Parathyroid adenoma (tissue), 2 donors: ENCODE results near the gene DROSHA.
"Not testable (repeated sequence)": the region's sequence is repeated elsewhere in the genome, so short reads cannot be mapped to it uniquely, and the experiment has no call there.

Experiments
- H2AFZ ChIP-seq: fragments of 300-600 bp; sonication (generic); one replicate; pipeline ENCODE4 v1.7.0; 2017; ENCODE audit warnings: antibody characterized with exemption, mild to moderate bottlenecking
- H3K27ac ChIP-seq: fragments of 300-600 bp; sonication (generic); one replicate; pipeline ENCODE4 v1.7.0; 2017
- H3K27me3 ChIP-seq: fragments of 300-600 bp; sonication (generic); one replicate; pipeline ENCODE4 v1.7.0; 2017; ENCODE audit warnings: low read length; ENCODE audit not compliant: control insufficient read depth, insufficient read depth
- H3K36me3 ChIP-seq: fragments of 300-600 bp; sonication (generic); one replicate; pipeline ENCODE4 v1.7.0; 2017; ENCODE audit warnings: low read length; ENCODE audit not compliant: control insufficient read depth, insufficient read depth
- H3K4me1 ChIP-seq: fragments of 300-600 bp; sonication (generic); one replicate; pipeline ENCODE4 v1.7.0; 2017; ENCODE audit warnings: control low read depth
- H3K4me2 ChIP-seq: fragments of 300-600 bp; sonication (generic); one replicate; pipeline ENCODE4 v1.7.0; 2017; ENCODE audit warnings: low read length
- H3K4me3 ChIP-seq: fragments of 300-600 bp; sonication (generic); one replicate; pipeline ENCODE4 v1.7.0; 2017; ENCODE audit warnings: low read depth, low read length
- H3K79me2 ChIP-seq: fragments of 300-600 bp; sonication (generic); one replicate; pipeline ENCODE4 v1.7.0; 2017; ENCODE audit warnings: control low read depth
- H3K9ac ChIP-seq: fragments of 300-600 bp; sonication (generic); one replicate; pipeline ENCODE4 v1.7.0; 2017; ENCODE audit warnings: mild to moderate bottlenecking
- H3K9me3 ChIP-seq: fragments of 300-600 bp; sonication (generic); one replicate; pipeline ENCODE4 v1.7.0; 2017; ENCODE audit warnings: low read length; ENCODE audit not compliant: control insufficient read depth
- TF ChIP-seq, protein P1 (sequence below): fragments of 300-600 bp; sonication (generic); IDR thresholded peaks from one replicate; pipeline ENCODE4 v1.7.0; 2017; ENCODE audit warnings: antibody characterized with exemption, mild to moderate bottlenecking
- donor health status: primary hyperparathyroidism.

The DROSHA gene

DNA sequence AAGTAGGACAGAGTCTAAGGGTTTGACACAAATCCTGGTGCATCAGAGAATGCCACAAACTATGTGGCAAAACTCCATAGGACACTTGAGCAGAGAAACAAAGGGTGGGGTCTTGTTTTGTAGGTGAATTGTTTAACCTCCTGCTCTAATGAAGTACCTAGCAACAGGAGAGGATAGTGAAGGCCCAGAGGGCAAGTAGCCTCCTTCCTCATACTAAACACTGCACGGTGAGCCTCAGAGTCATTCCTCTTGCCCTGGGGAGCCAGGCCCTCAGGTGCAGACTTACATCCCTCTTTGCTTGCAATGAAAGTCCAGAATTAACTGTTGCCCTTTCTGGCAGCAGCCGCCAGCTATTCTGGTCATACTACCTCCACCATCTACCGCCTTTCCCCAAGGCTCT lies 166.1 kb downstream of the DROSHA start:
- Histone ChIP-seq H3K36me3 (peaks cover 2% of the 10 kb centered on the region), H3K4me3 (no peak overlapping the region), H3K4me2 (no peak overlapping the region), H3K27ac (no peak overlapping the region), H3K4me1 (no peaks in the 10 kb centered on the region), H2AFZ (no peak overlapping the region), H3K9ac (no peak overlapping the region), H3K27me3 (no peaks in the 10 kb centered on the region), H3K79me2 (no peaks in the 10 kb centered on the region), H3K9me3 (no peaks in the 10 kb centered on the region)
- TF ChIP-seq, protein P1, sequence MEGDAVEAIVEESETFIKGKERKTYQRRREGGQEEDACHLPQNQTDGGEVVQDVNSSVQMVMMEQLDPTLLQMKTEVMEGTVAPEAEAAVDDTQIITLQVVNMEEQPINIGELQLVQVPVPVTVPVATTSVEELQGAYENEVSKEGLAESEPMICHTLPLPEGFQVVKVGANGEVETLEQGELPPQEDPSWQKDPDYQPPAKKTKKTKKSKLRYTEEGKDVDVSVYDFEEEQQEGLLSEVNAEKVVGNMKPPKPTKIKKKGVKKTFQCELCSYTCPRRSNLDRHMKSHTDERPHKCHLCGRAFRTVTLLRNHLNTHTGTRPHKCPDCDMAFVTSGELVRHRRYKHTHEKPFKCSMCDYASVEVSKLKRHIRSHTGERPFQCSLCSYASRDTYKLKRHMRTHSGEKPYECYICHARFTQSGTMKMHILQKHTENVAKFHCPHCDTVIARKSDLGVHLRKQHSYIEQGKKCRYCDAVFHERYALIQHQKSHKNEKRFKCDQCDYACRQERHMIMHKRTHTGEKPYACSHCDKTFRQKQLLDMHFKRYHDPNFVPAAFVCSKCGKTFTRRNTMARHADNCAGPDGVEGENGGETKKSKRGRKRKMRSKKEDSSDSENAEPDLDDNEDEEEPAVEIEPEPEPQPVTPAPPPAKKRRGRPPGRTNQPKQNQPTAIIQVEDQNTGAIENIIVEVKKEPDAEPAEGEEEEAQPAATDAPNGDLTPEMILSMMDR = no peak

DNA sequence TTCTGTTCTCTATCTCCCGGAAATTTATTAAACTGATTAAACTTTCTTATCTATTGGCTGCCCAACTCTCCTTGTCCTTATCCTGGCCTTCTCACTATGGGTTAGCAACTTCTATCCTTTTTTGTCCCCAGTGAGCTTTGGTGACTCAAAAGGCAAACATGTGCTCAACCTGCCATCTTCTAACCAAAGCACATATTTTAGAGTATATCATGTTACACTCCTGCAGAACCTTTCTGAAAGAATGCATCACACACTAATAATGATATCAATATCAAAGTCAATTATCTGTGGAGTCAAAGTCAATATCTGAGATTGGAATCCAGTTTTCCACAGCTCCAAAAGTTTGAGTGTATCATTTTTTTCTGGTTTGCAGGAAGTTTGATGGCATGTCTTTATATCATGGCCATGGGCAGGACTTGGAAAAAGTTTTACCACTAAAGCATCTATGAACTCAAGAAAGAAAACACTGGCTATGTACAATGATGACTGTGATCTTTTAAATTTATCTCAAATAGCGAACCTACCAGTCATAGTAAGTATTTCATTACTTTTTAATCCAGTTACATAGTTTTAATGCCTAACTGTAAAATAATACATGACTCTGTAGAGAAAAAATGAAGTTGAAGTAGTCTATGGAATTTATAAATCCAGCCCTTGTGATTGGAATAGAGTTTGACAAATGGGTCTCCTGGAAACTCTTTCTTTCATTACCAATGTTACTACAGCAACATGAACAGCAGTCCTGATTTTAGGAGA lies 166.8 kb downstream of the DROSHA start:
- Histone ChIP-seq H3K9me3 (no peaks in the 10 kb centered on the region), H3K27me3 (no peaks in the 10 kb centered on the region), H3K27ac (no peak overlapping the region), H3K9ac (no peak overlapping the region), H3K4me1 (no peaks in the 10 kb centered on the region), H3K36me3 (peaks cover 2% of the 10 kb centered on the region), H3K4me2 (no peak overlapping the region), H2AFZ (no peak overlapping the region), H3K4me3 (no peak overlapping the region), H3K79me2 (no peaks in the 10 kb centered on the region)
- TF ChIP-seq, protein P1 = no peak

DNA sequence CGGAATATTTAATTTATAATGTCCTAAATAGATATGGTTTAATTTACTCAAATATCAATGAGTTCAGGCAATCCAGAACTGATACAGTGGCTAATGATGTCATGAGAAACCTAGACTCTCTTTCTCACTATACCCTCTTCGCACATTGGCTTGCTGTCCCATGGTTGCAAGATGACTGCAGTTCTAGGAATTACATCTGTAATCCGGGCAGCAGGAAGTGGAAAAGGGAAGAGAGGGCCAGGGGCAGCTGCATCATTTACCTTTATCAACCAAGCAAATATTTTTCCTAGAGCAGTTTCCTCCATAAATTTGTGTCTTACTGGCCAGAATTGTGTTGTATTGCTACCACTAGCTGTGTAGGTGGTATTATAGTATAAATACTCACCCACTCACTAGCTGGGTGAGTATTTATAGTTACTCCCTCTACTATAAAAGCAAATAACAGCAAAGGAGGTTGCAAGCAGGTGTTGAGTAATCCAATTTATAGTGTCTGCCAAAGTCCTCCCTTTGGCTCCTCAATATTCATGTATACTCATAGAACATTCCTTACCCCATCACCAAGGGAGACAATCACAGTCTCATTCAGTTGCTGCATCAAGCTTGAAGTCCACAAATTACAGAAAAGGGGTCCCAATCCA lies 168.8 kb downstream of the DROSHA start:
- no peak overlapping the region for H3K27ac ChIP-seq
- no peak overlapping the region for H3K9ac ChIP-seq
- H3K36me3 ChIP-seq = no peaks in the 10 kb centered on the region
- no peaks in the 10 kb centered on the region for H3K9me3 ChIP-seq
- no peaks in the 10 kb centered on the region for H3K27me3 ChIP-seq
- H3K4me1 ChIP-seq = no peaks in the 10 kb centered on the region
- H2AFZ ChIP-seq = no peak overlapping the region
- H3K4me2 ChIP-seq = no peak overlapping the region
- TF ChIP-seq, protein P1 = no peak
- H3K79me2 ChIP-seq = no peaks in the 10 kb centered on the region
- H3K4me3 ChIP-seq = no peak overlapping the region

DNA sequence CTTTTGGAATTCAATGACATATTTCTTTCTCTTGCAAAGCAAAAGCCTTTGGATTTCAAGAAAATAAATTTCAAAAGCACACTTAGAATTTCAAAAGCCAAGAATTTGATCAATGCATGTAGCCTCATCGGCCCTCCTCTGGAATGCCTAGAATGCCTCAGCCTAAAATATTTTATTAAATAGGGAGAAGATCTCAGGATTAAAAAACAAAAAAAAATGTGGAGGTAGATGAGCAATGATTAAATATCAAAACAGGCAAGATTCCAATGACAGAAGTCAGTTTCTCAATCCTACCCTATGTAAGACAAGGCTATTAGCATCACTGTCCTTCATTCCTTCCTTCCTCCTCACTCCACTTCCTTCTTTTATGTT lies 169.4 kb downstream of the DROSHA start:
- Histone ChIP-seq H3K79me2 (no peaks in the 10 kb centered on the region), H3K27me3 (no peaks in the 10 kb centered on the region), H2AFZ (no peak overlapping the region), H3K9ac (no peak overlapping the region), H3K4me3 (no peak overlapping the region), H3K27ac (no peak overlapping the region), H3K9me3 (no peaks in the 10 kb centered on the region), H3K4me2 (no peak overlapping the region), H3K36me3 (no peaks in the 10 kb centered on the region), H3K4me1 (no peaks in the 10 kb centered on the region)
- TF ChIP-seq, protein P1 = no peak

DNA sequence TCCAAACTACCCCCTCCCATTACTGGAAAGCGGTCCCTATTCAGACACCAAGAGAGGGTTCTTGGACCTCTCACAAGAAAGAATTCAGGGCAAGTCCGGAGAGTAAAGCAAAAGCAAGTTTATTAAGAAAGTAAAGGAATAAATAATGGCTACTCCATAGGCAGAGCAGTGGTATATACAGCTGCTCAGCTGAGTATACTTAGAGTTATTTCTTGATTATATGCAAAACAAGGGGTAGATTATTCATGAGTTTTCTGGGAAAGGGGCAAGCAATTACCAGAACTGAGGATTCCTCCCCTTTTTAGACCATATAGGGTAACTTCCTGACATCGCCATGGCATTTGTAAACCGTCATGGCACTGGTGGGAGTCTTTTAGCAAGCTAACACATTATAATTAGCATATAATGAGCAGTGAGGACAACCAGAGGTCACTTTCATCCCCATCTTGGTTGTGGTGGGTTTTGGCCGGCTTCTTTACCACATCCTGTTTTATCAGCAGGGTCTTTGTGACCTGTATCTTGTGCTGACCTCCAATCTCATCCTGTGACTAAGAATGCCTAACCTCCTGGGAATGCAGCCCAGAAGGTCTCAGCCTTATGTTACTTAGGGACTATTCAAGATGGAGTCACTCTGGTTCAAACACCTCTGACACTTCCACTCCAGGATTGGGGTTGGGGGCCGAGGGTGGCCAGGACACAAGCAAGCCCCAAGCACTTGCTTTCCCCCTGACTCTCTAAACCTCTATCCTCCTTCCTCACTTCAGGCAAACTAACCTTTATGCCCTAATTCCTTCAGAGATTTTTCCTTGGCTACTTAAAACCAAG lies 170.0 kb downstream of the DROSHA start:
- H3K4me3 ChIP-seq, H3K4me1 ChIP-seq, H3K27me3 ChIP-seq, H3K27ac ChIP-seq, H3K9ac ChIP-seq, H3K9me3 ChIP-seq, H3K36me3 ChIP-seq, H3K79me2 ChIP-seq, H3K4me2 ChIP-seq, H2AFZ ChIP-seq: not testable (repeated sequence)
